GM23338 (cell line): ENCODE data around the gene CLRN2. TPM values are rescaled to one million over a fixed set of nuclear protein-coding genes. Genes with fewer than 3 reads are reported as not detected.
A peak's percentile ranks its signal among the peaks of the same experiment; 100 is the strongest.

ENCODE experiments used
- ATAC-seq: fragments of 200-7000 bp; cut with Tn5 transposase; 3 replicates; pipeline ENCODE4 v1.9.1; 2020
- DNase-seq: peaks from one replicate; pipeline ENCODE4 v3.0.0-alpha.2; 2015; ENCODE audit warnings: low spot score
- H2AFZ ChIP-seq: fragments of 200-600 bp; sonication (generic); 2 replicates; pipeline ENCODE4 v1.8.0; 2016; ENCODE audit warnings: antibody characterized with exemption, mild to moderate bottlenecking, moderate library complexity
- H3F3A ChIP-seq: fragments of 200-600 bp; sonication (generic); replicated peaks from 2 replicates; pipeline ENCODE4 v1.8.0; 2017; ENCODE audit warnings: antibody characterized with exemption, mixed run types, low read depth
- H3K27ac ChIP-seq: fragments of 200-600 bp; sonication (generic); 2 replicates; pipeline ENCODE4 v1.6.1; 2016; ENCODE audit warnings: low read depth
- H3K27me3 ChIP-seq: fragments of 200-600 bp; sonication (generic); 2 replicates; pipeline ENCODE4 v1.8.0; 2016; ENCODE audit warnings: mild to moderate bottlenecking, mixed run types, moderate library complexity; ENCODE audit not compliant: insufficient read depth
- H3K36me3 ChIP-seq: fragments of 200-600 bp; sonication (generic); 2 replicates; pipeline ENCODE4 v1.8.0; 2016; ENCODE audit warnings: mild to moderate bottlenecking; ENCODE audit not compliant: insufficient read depth
- H3K4me1 ChIP-seq: fragments of 200-600 bp; sonication (generic); 2 replicates; pipeline ENCODE4 v1.8.0; 2016; ENCODE audit warnings: mild to moderate bottlenecking, moderate library complexity; ENCODE audit not compliant: insufficient read depth
- H3K4me2 ChIP-seq: fragments of 200-600 bp; sonication (generic); 2 replicates; pipeline ENCODE4 v1.7.1; 2017; ENCODE audit warnings: mixed run types
- H3K4me3 ChIP-seq: fragments of 200-600 bp; sonication (generic); 2 replicates; pipeline ENCODE4 v1.6.1; 2016; ENCODE audit warnings: mixed run types
- H3K79me2 ChIP-seq: fragments of 200-600 bp; sonication (generic); replicated peaks from 2 replicates; pipeline ENCODE4 v1.8.0; 2017; ENCODE audit warnings: mild to moderate bottlenecking; ENCODE audit not compliant: insufficient read depth
- H3K9me2 ChIP-seq: fragments of 200-600 bp; sonication (generic); 2 replicates; pipeline ENCODE4 v1.8.0; 2017; ENCODE audit not compliant: insufficient read depth
- H4K20me1 ChIP-seq: fragments of 200-600 bp; sonication (generic); replicated peaks from 2 replicates; pipeline ENCODE4 v1.8.0; 2017; ENCODE audit warnings: mild to moderate bottlenecking; ENCODE audit not compliant: insufficient read depth
- H3K27ac Mint-ChIP-seq: 2 replicates; pipeline ENCODE4 v1.8.0; 2020; ENCODE audit warnings: inconsistent platforms, mild to moderate bottlenecking, moderate library complexity, mixed read lengths
- H3K27me3 Mint-ChIP-seq: 3 replicates; pipeline ENCODE4 v1.8.0; 2022; ENCODE audit warnings: low read depth, mild to moderate bottlenecking, moderate library complexity, mixed read lengths, inconsistent platforms; ENCODE audit not compliant: insufficient read depth, poor library complexity
- H3K36me3 Mint-ChIP-seq: 3 replicates; pipeline ENCODE4 v1.8.0; 2021; ENCODE audit warnings: low read depth, mild to moderate bottlenecking, inconsistent platforms, moderate library complexity, mixed read lengths
- H3K4me1 Mint-ChIP-seq: 3 replicates; pipeline ENCODE4 v1.8.0; 2020; ENCODE audit warnings: mild to moderate bottlenecking, inconsistent platforms, mixed read lengths
- H3K4me3 Mint-ChIP-seq: 3 replicates; pipeline ENCODE4 v1.8.0; 2021; ENCODE audit warnings: moderate library complexity, mild to moderate bottlenecking, inconsistent platforms, mixed read lengths
- H3K9me3 Mint-ChIP-seq: 3 replicates; pipeline ENCODE4 v1.8.0; 2020; ENCODE audit warnings: moderate library complexity, mild to moderate bottlenecking, inconsistent platforms, mixed read lengths
- CTCF ChIP-seq, 2 experiments: fragments of 200-600 bp in 1 of 2; sonication (generic) in 1 of 2; conservative IDR thresholded peaks; 2 replicates each; pipeline versions ENCODE4 v1.5.1 to v1.6.1; 2016 to 2017; ENCODE audit warnings: antibody characterized with exemption in 2 of 2, low read depth in 2 of 2, mild to moderate bottlenecking in 2 of 2, moderate library complexity in 1 of 2
- JUNB ChIP-seq: IDR thresholded peaks from one replicate; pipeline ENCODE4 v1.6.1; 2016; ENCODE audit warnings: antibody characterized with exemption; ENCODE audit not compliant: unreplicated experiment
- NANOG ChIP-seq: IDR thresholded peaks from 2 replicates; pipeline ENCODE4 v1.6.1; 2016; ENCODE audit warnings: antibody characterized with exemption, borderline replicate concordance
- POLR2AphosphoS5 ChIP-seq: IDR thresholded peaks from 2 replicates; pipeline ENCODE4 v1.6.1; 2016; ENCODE audit warnings: antibody characterized with exemption, low read depth
- STAT1 ChIP-seq: IDR thresholded peaks from one replicate; pipeline ENCODE4 v1.6.1; 2016; ENCODE audit warnings: antibody characterized with exemption; ENCODE audit not compliant: unreplicated experiment
- ZNF114 ChIP-seq: fragments of 250-450 bp; sonication (Bioruptor Pico); IDR thresholded peaks from 2 replicates; pipeline ENCODE4 v1.5.0; 2020; ENCODE audit warnings: mild to moderate bottlenecking, moderate library complexity
- ZNF462 ChIP-seq: fragments of 250-450 bp; sonication (Bioruptor Pico); IDR thresholded peaks from 2 replicates; pipeline ENCODE4 v1.5.0; 2020; ENCODE audit warnings: mild to moderate bottlenecking, moderate library complexity
- polyA plus RNA-seq: library from polyadenylated mRNA; unstranded; fragments of >200 nt; fragmentation: Nextera tagmentation; extraction: Ambion mirVana; gene quantifications from 2 replicates; pipeline ENCODE4 v1.2.1, GENCODE V29; 2016
- total RNA-seq: library from RNA; depleted of rRNA; stranded (reverse); fragments of >200 nt; shearing (Covaris generic); gene quantifications from 2 replicates; pipeline ENCODE4 v1.2.3, GENCODE V29; 2014

CLRN2 gene
- total and polyA plus RNA-seq, 2 experiments from 2014 or later: not detected

- TF ChIP-seq ZNF462 (CRISPR knock-in tag) (no peak), NANOG (no peak)
Measured at GRCh38 chr4:17511509-17511949, 3.4 kb upstream of the CLRN2 start (continued).

GRCh38 chr4:17511950-17512795 lies 2.8 kb upstream of the CLRN2 start, which contains the start of gene QDPR:
QDPR (minus strand) TSS chr4:17512090; CDS start chr4:17512054, 36 bp downstream.
- Histone ChIP-seq H3K4me2 (peak within 1 kb of the TSS; percentile 99), H3K4me1 (peaks cover 34% of the 10 kb centered on the region), H3F3A (0 out of 2 replicates have a peak, but pooled peaks cover 5% of the 10 kb centered on the region), H3K36me3 (no peaks in the 10 kb centered on the region), H3K27ac (no peak within 1 kb of the TSS), H3K4me3 (peak within 1 kb of the TSS; percentile 85), H4K20me1 (no peaks in the 10 kb centered on the region; the same call in none of the 2 replicates), H3K9me2 (no peaks in the 10 kb centered on the region), H3K27me3 (0 out of 2 replicates have a peak, but pooled peaks cover 5% of the 10 kb centered on the region), H2AFZ (peak within 1 kb of the TSS; percentile 99), H3K79me2 (peaks cover 16% of the 10 kb centered on the region)
- H3K27me3 Mint-ChIP-seq: peaks cover 8% of the 10 kb centered on the region
- peak within 1 kb of the TSS; percentile 67; the same call in 1 of the 2 replicates for H3K27ac Mint-ChIP-seq
- H3K9me3 Mint-ChIP-seq: no peaks in the 10 kb centered on the region
- H3K4me1 Mint-ChIP-seq: peaks cover 38% of the 10 kb centered on the region
- peak within 1 kb of the TSS; percentile 96 for H3K4me3 Mint-ChIP-seq
- H3K36me3 Mint-ChIP-seq: peaks cover 18% of the 10 kb centered on the region
- ATAC-seq (peak; percentile 89), DNase-seq (peak; percentile 89)
- TF ChIP-seq STAT1 (no peak), ZNF114 (CRISPR knock-in tag) (no peak), POLR2AphosphoS5 (peak; percentile 60), JUNB (no peak), CTCF (conservative IDR thresholded peaks at IDR 0.05; ENCODE audit: low read depth in 2 of 2) (peak; percentile 56 to 62), NANOG (no peak)
